Measurements from ENCODE around the gene TSBP1.
"Not testable (repeated sequence)": the region's sequence is repeated elsewhere in the genome, so short reads cannot be mapped to it uniquely, and the experiment has no call there.

Gene TSBP1

DNA sequence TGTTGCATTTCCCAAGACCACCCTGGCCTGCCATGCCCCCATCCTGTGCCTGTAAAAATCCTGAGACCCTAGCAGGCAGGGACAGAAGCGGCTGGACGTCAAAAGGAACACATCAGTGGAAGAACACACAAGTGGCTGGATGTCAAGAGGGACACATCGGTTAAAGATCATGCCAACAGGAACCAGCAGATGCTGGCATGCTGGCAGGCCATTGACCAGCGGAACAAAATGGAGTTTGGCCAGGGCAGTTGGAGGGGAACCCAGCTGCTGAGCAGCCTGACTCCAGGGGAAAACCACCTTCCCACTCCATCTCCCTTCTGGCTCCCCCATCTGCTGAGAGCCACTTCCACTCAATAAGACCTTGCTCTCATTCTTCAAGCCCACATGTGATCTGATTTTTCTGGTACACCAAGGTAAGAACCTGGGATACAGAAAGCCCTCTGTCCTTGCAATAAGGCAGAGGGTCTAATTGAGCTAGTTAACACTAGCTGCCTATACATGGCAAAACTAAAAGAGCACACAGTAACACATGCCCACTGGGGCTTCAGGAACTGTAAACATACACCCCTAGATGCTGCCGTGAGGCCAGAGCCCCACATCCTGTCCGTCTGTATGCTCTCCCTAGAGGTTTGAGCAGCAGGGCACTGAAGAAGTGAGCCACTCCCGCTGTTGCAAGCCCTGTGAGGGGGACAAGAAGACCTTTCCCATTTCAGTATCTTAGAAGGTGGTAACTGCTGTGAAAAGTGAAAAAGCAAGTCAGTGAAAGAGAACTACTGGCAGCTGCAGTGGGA lies 4.2 kb upstream of the TSBP1 start:
- no peak for DNase-seq

- DNase-seq, result no peak
Observed at GRCh38 chr6:32371229-32371628, 474 bp downstream of the TSBP1 start.

- no peak for DNase-seq
Observed at GRCh38 chr6:32370505-32370904, 1.2 kb downstream of the TSBP1 start.

DNA sequence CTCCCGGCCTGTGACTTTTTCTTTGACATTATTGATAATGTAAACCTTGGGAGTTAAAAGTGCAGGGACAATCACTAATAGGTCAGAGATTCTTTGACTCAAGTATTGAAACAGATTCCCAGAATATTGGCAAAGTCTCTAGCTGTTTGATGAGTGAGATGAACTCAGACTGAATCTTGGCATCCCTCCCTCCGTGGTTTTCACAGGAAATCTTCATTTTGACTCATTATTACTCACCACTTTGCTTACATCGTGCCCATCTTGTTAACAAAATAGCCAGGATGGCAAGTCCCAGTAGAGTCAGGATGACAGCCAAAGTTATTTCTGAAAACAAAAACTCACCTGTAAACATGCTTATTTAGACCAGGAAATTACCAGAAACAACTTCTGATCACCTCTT lies 2.0 kb downstream of the TSBP1 start:
- no peak for DNase-seq

GRCh38 chr6:32367644-32368043 lies 4.1 kb downstream of the TSBP1 start:
- no peak for DNase-seq

- DNase-seq, result not testable (repeated sequence)
Observed at GRCh38 chr6:32359225-32359624, 12.5 kb downstream of the TSBP1 start.

DNA sequence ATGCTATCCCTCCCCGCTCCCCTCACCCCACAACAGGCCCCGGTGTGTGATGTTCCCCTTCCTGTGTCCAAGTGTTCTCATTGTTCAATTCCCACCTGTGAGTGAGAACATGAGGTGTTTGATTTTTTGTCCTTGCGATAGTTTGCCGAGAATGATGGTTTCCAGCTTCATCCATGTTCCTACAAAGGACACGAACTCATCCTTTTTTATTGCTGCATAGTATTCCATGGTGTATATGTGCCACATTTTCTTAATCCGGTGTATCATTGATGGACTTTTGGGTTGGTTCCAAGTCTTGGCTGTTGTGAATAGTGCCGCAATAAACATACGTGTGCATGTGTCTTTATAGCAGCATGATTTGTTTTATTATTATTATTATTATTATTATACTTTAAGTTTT lies 13.2 kb downstream of the TSBP1 start:
- DNase-seq, result not testable (repeated sequence)

GRCh38 chr6:32355018-32355417 lies 16.7 kb downstream of the TSBP1 start:
- no peak for DNase-seq

GRCh38 chr6:32353348-32353747 lies 18.4 kb downstream of the TSBP1 start:
- no peak for DNase-seq

GRCh38 chr6:32340242-32340641 lies 31.5 kb downstream of the TSBP1 start:
- no peak for DNase-seq

DNA sequence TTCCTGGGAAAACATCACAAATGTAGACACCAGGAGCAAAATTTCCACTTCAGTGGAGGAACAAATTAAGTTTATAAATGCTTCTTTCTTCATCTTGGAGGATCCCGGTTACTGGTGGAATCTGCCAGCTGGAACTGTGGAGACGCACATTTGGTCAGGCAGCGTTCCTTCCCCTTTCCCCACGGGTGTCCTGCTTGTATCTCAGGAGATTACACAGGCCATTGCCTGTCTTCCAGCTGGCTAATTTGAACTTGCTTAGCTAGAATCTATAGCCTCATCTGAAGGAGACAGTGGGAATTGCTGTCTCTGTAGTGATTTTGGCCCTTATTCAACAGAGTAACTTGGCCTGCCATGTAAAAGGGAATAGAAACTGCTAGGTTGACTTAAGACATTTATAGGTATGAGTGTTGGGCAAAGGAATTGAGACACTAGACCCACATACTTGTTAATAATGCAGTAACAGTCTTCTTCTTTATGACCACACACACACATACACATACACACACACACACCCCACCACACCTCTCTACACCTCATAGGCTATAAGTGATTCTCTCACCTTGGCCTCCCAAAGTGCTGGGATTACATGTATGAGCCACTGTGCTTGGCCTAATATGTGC lies 34.4 kb downstream of the TSBP1 start:
- no peak for DNase-seq

DNA sequence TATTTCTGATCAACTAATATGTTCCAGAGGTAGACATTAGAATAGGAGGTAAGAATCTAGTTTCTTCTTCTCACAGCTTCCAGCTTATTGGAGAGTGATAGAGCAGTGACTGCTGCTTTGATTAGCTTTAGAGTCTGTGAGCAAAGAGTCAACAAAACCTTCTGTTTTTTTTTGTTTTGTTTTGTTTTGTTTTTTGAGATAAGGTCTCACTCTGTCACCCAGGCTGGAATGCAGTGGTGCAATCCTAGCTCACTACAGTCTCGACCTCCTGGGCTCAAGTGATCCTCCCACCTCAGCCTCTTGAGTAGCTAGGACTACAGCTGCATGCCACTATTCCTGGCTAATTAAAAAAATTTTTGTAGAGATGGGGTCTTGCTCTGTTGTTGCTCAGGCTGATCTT lies 39.3 kb downstream of the TSBP1 start:
- DNase-seq, result no peak

DNA sequence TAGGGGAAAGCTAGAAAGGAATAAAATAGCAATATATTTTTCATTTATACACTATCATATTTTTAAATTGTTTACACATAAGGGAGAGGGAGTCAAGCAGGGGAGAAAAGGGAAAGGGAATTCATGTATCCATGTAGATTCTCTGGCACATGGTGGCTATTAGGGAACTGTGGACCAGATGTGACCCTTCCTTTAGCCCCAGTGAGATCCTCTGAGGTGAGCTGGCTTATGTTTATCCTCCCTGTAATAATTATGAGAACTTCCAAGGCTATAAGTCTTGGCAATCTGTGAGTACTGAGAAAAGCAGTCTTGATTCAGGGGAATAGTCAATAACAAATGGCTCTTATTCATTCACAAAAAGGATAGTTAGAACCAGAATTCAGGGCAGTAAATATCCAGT lies 42.6 kb downstream of the TSBP1 start:
- DNase-seq, result no peak

DNA sequence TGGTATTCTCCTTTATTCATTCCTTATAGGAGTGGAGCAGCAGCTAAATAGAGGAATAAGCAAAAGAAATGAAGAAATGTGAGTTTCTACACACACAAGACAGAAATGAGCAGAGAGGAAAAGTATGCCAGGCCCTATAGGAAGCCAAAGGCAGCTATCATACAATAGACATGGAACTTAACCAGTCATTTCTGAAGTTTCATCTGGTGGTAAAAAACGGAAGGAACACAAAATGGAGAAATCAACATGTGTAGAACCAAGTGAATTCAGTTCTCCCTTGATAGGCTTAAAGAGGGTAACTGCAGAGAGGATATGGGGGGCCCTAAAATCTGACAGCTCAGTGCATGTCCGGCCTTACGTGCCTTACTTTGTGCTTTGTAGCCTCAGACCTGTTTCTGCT lies 44.6 kb downstream of the TSBP1 start:
- DNase-seq, result no peak

DNA sequence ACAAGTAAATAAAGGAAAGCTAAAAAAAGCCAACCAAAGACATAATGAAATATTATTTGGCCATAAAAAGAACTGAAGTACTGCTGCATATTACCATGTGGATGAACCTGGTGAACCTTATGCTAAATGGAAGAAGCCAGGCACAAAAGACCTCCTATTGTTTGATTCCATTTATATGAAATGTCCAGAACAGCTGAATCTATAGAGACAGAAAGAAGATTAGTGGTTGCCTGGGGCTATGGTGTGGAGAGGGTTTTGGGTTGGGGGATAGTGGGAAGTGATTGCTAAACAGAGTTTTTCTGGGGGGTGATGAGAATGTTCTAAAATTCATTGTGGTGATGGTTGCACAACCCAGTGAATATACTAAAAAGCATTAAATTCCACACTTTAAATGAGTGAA lies 53.2 kb downstream of the TSBP1 start:
- no peak for DNase-seq

DNA sequence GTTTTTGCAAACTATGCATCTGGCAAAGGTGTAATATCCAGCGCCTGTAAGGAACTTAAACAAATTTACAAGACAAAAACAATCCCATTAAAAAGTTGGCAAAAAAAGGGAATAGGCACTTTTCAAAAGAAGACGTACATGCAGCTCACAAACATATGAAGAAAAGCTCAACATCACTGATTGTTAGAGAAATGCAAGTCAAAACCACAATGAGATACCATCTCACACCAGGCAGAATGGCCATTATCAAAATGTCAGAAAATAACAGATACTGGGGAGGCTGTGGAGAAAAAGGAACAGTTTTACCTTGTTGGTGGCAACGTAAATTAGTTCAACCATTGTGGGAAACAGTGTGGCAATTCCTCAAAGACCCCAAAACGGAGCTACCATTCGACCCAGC lies 54.2 kb downstream of the TSBP1 start:
- no peak for DNase-seq

- DNase-seq, result no peak
Observed at GRCh38 chr6:32313964-32314363, 57.7 kb downstream of the TSBP1 start.

GRCh38 chr6:32298632-32299336 lies 72.9 kb downstream of the TSBP1 start:
- DNase-seq, result no peak

GRCh38 chr6:32294980-32295379 lies 76.7 kb downstream of the TSBP1 start:
- DNase-seq, result not testable (repeated sequence)

- no peak for DNase-seq
Observed at GRCh38 chr6:32294566-32294965, 77.1 kb downstream of the TSBP1 start.

DNA sequence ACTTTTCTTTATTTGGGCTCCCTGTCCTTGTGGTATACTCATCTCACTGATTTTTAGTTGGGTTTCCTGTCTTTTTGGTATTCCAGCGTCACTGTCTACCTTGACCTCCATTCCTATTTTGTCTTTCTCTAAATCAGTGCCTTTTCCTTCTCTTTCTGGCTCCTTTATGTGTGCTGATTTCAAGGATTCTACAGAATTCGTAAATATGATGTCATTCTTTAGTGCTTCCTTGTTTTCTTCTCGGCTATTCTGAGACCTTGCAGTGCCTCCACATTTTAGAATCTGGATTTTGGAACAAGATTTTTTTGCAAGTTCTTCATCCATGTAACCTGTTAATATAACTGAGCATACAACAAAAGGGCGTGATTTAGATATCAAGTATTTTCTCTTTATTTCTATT lies 78.0 kb downstream of the TSBP1 start:
- no peak for DNase-seq

- DNase-seq, result no peak
Observed at GRCh38 chr6:32291543-32291942, 80.2 kb downstream of the TSBP1 start.

- DNase-seq, result no peak
Observed at GRCh38 chr6:32290886-32291450, 80.7 kb downstream of the TSBP1 start.

GRCh38 chr6:32288426-32288825 lies 83.3 kb downstream of the TSBP1 start:
- DNase-seq, result no peak
